Astrocyte of the cerebellum (primary cell): ENCODE results near the gene TP53TG5.

Experiments used
- DNase-seq: peaks from one replicate; pipeline ENCODE4 v3.0.0-alpha.2; 2011; ENCODE audit warnings: low read depth
- H3K4me3 ChIP-seq: 2 replicates; pipeline ENCODE4 v1.5.1; 2011; ENCODE audit warnings: mild to moderate bottlenecking, low read depth, low read length, moderate library complexity
- CTCF ChIP-seq: IDR thresholded peaks from 2 replicates; pipeline ENCODE4 v1.5.1; 2012; ENCODE audit warnings: low read length, low read depth, moderate library complexity, mild to moderate bottlenecking; ENCODE audit errors: missing control alignments
- in situ Hi-C: cut with HindIII; loops from 2 replicates; pipeline ENCODE4 v1.10.0; 2017; ENCODE audit warnings: low sequenced_read_pairs

Gene TP53TG5

GRCh38 chr20:45409521-45410272 is 31.6 kb upstream of the TP53TG5 start:
- DNase-seq: no peak
- TF ChIP-seq CTCF: no peak
- in situ Hi-C loops: no loop called here
- H3K4me3 ChIP-seq: no peak overlapping the region

GRCh38 chr20:45408646-45409213 is 30.6 kb upstream of the TP53TG5 start:
- no peak for TF ChIP-seq CTCF
- in situ Hi-C loops: no loop called here
- DNase-seq: no peak
- no peak overlapping the region for H3K4me3 ChIP-seq

- in situ Hi-C loops: no loop called here
- no peak for TF ChIP-seq CTCF
- DNase-seq: no peak
- peak within 1 kb of the TSS; percentile 52 for H3K4me3 ChIP-seq
Observed at GRCh38 chr20:45407783-45408645, 29.9 kb upstream of the TP53TG5 start, which contains the start of gene DBNDD2. Gene DBNDD2 (plus strand): TSS chr20:45408289. CDS start chr20:45408468, 179 bp downstream.

GRCh38 chr20:45407067-45407745 is 29.1 kb upstream of the TP53TG5 start:
- DNase-seq: no peak
- in situ Hi-C loops: no loop called here
- H3K4me3 ChIP-seq: peak overlapping the region; percentile 52
- no peak for TF ChIP-seq CTCF

- no peak for TF ChIP-seq CTCF
Observed at GRCh38 chr20:45406260-45407066, 28.3 kb upstream of the TP53TG5 start.

More at GRCh38 chr20:45406260-45407066, 28.3 kb upstream of the TP53TG5 start:
- in situ Hi-C loops: no loop called here
- peak overlapping the region; percentile 52 for H3K4me3 ChIP-seq
- DNase-seq: no peak
